Amniotic epithelial cell (primary cell): Measurements from ENCODE around the gene EMX2.
"Not testable (repeated sequence)": the region's sequence is repeated elsewhere in the genome, so short reads cannot be mapped to it uniquely, and the experiment has no call there.

Source experiments
- DNase-seq: peaks from one replicate; pipeline ENCODE4 v3.0.0-alpha.2; 2010; ENCODE audit warnings: low read depth

EMX2 gene

GRCh38 chr10:117560942-117561341 is 18.4 kb downstream of the EMX2 start:
- no peak for DNase-seq

DNA sequence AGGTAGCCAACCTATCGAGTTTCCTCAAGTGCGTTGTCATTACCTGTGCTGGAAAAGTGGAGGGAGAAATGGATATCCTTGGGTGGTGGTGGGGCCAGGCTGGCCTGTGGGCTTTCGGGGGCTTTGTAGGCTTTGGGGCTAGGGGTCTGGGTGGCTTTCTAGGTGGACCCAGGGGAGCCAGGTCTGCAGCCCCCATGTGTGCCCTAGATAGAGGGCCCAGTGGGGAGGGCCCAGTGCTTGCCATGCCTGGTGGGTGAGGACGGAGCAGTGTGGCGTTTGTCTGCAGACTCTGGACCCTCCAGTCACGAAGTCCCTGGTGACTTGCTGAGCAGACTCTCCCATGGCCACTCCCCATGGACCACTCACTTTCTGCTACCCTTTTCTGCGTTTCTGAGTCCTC is 19.7 kb downstream of the EMX2 start:
- no peak for DNase-seq

DNA sequence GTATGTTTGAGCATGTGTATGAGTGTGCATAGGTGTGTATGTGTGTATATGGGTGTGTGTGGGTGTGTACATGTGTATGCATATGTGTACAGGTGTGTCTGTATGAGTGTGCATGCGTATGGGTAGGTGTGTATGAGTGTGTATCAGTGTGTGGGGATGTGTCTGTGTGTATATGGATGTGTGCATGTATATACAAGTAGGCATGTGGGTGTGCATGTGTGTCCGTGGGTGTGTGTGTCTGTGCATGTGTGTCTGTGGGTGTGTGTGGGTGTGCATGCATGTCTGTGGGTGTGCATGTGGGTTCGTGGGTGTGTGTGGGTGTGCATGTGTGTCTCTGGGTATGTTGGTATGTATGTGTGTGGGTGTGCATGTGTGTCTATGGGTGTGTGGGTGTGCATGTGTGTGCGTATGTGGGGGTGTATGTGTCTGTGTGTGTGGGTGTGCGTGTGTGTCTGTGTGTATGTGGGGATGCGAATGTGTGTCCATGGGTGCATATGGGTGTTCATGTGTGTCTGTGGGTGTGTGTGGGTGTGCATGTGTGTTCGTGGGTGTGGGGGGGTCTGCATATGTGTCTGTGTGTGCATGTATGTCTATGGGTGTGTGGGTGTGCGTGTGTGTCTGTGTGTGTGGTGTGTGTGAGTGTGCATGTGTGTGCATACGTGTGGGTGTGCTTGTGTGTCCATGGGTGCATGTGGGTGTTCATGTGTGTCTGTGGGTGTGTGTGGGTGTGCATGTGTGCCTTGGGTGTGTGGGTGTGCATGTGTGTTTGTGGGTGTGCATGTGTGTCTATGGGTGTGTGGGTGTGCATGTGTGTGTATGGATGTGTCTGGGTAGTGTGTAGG is 20.6 kb downstream of the EMX2 start:
- DNase-seq = no peak

DNA sequence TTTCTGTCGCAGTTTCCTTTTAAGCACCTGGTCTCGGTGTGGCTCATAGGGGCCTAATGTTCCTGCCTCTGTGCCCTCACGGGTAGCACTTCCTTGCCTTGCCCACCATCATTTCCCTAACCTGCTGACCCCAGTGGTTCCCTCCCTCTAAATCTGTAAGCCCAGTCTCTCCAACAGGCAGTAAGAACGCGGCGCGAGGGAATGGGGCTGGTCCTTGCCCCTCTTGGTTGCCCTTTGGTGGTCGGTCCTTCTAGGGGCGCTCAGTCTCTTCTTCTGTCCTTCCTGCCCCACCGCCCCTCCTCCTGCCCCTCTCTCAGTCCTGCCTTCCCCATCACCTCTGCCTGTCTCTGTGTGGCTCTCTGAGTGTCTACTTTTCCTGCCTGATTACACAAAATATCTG is 21.2 kb downstream of the EMX2 start:
- DNase-seq = no peak

- DNase-seq = no peak
Observed at GRCh38 chr10:117565068-117565467, 22.5 kb downstream of the EMX2 start.

GRCh38 chr10:117568334-117568733 is 25.8 kb downstream of the EMX2 start:
- DNase-seq = no peak

DNA sequence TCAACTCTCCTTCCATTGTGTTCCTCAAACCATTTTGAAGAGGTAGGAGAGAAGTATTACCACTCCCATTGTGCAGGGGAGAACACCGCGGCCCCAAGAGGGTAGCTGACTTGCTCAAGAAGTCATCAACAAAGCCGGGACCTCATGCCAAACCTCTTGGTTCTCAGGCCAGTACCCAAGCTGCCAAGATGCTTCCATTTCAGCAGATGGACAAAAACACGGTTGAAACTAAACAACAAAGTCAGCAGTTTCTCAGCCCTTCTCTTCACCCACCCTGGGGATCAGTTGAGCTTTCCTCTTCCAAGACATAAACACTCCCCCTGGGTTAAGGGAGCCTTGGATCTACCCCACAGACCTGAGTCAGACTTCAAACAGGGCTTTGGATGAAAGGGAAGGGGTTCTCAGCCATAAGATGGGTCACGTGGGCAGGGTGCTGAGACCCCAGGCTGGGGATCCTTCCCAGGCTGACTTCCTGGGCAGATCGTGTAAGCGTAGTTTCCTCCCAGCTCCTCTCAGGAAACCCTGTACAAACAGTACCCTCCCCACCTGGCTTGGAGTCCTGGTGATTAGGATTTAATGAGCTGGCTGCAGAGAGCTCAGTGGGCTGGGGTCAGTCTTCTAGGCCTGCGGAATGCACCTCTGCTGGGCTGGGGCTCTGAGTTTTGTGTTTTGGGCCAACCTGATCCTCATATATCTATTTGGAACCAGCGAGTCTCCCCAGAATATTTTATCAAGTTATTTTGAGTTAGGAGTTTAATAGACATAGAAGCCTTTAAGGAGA is 27.3 kb downstream of the EMX2 start:
- DNase-seq = no peak

DNA sequence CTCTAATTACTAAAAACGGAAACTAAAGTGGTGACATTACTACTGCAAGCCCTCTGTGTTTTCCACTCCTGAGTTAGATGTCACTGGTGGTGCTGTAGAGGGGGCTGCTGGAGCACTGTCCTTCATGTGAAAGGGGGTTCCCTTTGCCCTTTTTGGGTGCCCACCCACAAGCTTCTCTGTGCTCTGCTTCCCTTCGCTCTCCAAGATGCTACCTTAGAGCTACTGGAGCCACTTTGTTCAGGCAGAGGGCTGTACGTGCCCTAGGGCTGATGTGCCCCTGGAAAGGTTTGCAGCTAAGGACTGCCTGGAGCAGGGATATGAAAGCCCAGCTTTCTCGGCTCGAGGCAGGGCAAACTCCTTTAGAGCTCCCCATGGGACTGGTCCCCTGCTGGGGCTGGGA is 28.3 kb downstream of the EMX2 start:
- no peak for DNase-seq

- DNase-seq = no peak
Observed at GRCh38 chr10:117574498-117575146, 32.1 kb downstream of the EMX2 start.

DNA sequence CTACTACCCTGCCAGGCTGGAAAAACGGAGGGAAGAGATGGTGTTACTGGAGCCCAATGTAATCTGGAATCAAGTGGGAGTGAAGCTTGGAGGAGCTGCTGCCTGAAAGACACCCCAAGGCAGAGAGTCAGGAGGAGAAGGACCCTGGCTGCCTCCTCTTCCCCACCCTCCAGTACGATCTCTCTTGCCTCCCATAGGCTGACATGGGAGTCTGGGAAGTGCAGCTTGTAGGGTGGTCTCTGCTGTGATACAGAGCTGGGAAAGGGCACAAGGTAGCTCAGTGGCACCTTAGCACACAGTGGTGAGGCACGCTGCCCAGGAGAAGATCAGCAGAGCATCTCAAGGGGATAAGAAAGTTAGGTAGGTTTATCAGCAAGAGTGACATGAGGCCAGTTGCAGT is 35.9 kb downstream of the EMX2 start:
- no peak for DNase-seq

GRCh38 chr10:117578999-117579590 is 36.5 kb downstream of the EMX2 start:
- DNase-seq = no peak

DNA sequence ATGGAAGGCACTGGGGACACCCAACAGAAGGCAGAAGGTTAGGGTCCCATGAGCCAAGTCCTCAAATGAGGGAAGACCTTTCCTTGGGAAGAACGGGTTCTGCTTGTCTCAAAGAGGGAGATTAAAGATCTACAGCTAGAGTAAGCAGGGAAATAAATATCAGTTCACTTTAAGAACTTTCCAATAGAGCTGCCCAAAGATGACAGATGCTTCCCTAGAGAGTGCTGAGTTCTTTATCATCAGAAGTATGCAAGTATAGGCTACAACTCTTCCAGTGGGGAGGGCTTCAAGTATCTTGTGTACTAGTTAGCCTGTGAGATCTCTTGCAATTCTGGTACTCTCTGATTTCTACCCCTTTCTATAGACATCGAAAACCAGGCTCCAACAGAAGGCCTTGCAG is 39.4 kb downstream of the EMX2 start:
- no peak for DNase-seq

- DNase-seq = not testable (repeated sequence)
Observed at GRCh38 chr10:117584831-117585230, 42.3 kb downstream of the EMX2 start.

DNA sequence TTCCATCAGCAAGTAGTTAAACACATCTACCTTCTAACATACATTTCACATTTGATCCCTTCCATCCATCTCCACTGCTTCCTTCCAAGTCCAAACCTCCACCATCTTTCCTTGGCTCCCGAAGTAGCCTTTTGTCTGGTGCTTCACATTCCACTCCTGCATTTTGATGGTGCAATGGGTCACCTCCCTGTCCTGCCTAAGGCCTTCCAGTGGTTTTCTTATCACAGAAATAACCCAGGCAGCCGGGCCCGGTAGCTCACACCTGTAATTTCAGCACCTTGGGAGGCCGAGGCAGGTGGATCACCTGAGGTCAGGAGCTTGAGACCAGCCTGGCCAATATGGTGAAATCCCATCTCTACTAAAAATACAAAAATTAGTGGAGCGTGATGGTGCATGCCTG is 44.5 kb downstream of the EMX2 start:
- no peak for DNase-seq

- no peak for DNase-seq
Observed at GRCh38 chr10:117590101-117590875, 47.7 kb downstream of the EMX2 start.

DNA sequence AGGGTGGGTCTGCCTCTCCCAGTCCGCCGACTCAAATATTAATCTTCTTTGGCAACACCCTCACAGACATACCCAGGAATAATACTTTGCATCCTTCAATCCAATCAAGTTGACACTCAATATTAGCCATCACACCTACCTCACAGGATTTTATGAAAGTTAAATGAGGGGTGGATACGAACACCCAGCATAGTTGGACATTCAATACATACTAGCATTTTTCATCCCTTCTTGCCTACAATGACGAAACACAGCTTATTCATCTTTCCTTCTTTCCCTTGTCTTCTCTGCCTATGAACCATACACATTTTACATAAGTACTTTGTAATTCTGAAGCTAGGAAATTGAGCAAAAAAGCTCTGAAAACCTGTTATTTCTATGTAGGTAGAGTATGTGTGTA is 48.5 kb downstream of the EMX2 start:
- DNase-seq = no peak

DNA sequence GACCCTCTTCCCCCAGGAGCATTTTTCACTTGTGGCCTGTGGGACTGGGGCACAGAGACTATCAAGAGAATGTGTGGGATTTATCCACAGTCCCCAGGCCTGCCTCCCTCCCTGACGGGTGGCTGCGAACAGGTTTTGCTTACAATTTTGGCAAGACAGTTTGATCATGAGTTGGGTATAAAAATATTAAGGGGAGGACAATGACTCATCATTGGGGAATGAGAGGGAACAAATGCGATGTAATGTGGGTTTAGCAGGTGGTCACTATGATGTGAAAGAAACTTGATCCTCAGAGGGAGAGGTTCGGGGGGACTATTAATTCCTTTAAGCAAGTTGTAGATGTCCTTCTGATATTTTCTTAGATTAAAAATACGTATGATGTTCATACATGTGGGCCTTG is 52.2 kb downstream of the EMX2 start:
- DNase-seq = no peak

GRCh38 chr10:117596706-117597105 is 54.2 kb downstream of the EMX2 start:
- no peak for DNase-seq

DNA sequence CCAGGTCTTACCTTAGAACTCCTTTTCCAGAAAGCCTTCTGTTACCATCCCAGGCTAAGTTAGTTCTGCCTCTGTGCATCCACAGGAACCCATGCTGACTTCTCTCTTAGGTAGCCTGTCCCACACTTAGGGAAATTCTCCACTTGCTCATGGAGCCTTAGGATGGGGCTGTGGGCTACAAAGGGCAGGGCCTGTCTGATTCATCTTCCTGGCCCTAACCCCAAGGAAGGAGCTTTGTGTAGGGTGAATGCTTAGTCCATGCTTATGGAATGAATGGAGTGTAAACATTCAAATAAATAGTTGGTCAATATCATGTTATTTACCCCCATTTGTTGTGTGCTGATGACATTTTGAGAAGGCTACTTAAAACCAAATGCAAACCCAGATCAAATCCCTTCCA is 54.7 kb downstream of the EMX2 start:
- no peak for DNase-seq
